ENCODE results near the gene ADCK1.
"Not testable (repeated sequence)": the region's sequence is repeated elsewhere in the genome, so short reads cannot be mapped to it uniquely, and the experiment has no call there.

The ADCK1 gene

GRCh38 chr14:77955816-77956484 is 156.0 kb downstream of the ADCK1 start:
- no peak for DNase-seq (ENCODE audit: extremely low read depth, low read depth)
- TF ChIP-seq CTCF (IDR thresholded peaks at IDR 0.05; ENCODE audit: low read depth, low read length) = no peak

GRCh38 chr14:77959686-77960085 is 159.8 kb downstream of the ADCK1 start:
- DNase-seq (ENCODE audit: extremely low read depth, low read depth) = not testable (repeated sequence)

GRCh38 chr14:77961847-77962580 is 162.1 kb downstream of the ADCK1 start:
- TF ChIP-seq CTCF (IDR thresholded peaks at IDR 0.05; ENCODE audit: low read depth, low read length) = no peak
- DNase-seq (ENCODE audit: extremely low read depth, low read depth) = no peak

- DNase-seq (ENCODE audit: extremely low read depth, low read depth) = no peak
Measured at GRCh38 chr14:77962731-77963520, 163.0 kb downstream of the ADCK1 start.

GRCh38 chr14:77964586-77964985 is 164.7 kb downstream of the ADCK1 start:
- no peak for TF ChIP-seq CTCF (IDR thresholded peaks at IDR 0.05; ENCODE audit: low read depth, low read length)
- no peak for DNase-seq (ENCODE audit: extremely low read depth, low read depth)

More at GRCh38 chr14:77962731-77963520, 163.0 kb downstream of the ADCK1 start:
- no peak for TF ChIP-seq CTCF (IDR thresholded peaks at IDR 0.05; ENCODE audit: low read depth, low read length)

GRCh38 chr14:77965050-77965449 is 165.1 kb downstream of the ADCK1 start:
- DNase-seq (ENCODE audit: extremely low read depth, low read depth) = no peak
- TF ChIP-seq CTCF (IDR thresholded peaks at IDR 0.05; ENCODE audit: low read depth, low read length) = no peak

- TF ChIP-seq CTCF (IDR thresholded peaks at IDR 0.05; ENCODE audit: low read depth, low read length) = no peak
- no peak for DNase-seq (ENCODE audit: extremely low read depth, low read depth)
Measured at GRCh38 chr14:77965919-77966435, 166.1 kb downstream of the ADCK1 start.

All from AG09319 (cell line).